NCI-H146 (cell line): ENCODE results near the gene GPALPP1.
"Not testable (repeated sequence)": the region's sequence is repeated elsewhere in the genome, so short reads cannot be mapped to it uniquely, and the experiment has no call there.

Experiments
- DNase-seq: peaks from one replicate; lab custom pipeline; 2025; lab: John Stamatoyannopoulos, UW

GPALPP1 gene, protein sequence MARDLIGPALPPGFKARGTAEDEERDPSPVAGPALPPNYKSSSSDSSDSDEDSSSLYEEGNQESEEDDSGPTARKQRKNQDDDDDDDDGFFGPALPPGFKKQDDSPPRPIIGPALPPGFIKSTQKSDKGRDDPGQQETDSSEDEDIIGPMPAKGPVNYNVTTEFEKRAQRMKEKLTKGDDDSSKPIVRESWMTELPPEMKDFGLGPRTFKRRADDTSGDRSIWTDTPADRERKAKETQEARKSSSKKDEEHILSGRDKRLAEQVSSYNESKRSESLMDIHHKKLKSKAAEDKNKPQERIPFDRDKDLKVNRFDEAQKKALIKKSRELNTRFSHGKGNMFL

GRCh38 chr13:44989071-44989889 is at the start of gene GPALPP1, which contains the start of gene NUFIP1:
GPALPP1 (plus strand) TSS chr13:44989538; CDS start chr13:44989655, 117 bp downstream.
NUFIP1 (minus strand) TSS chr13:44989471; CDS start chr13:44989436, 35 bp downstream.
- peak; percentile 90 for DNase-seq

DNA sequence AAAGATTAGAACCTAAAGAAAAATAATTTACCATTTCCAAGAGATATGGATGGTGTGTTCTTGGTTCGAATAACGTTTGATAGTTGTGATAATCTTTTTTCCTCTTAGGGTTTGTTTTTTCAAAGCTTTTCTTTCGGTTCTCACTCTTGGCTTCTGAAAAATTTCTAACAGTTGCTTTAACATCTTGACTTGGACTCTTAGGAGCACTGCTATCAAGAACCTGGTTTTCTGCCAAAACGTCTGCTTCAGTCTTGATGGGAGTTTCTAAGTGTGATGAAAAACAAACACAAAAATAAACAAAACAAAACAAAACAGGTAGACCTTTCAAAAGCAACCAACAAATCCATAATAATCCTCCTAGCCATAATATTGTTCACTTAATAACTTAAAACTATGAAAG is 45.9 kb upstream of the GPALPP1 start:
- not testable (repeated sequence) for DNase-seq

- no peak for DNase-seq
These were observed 38.2 kb upstream of the GPALPP1 start for GRCh38 chr13:44951184-44951583.

GRCh38 chr13:44952671-44953070 is 36.7 kb upstream of the GPALPP1 start:
- no peak for DNase-seq

GRCh38 chr13:44954224-44954623 is 35.1 kb upstream of the GPALPP1 start:
- DNase-seq, result no peak

DNA sequence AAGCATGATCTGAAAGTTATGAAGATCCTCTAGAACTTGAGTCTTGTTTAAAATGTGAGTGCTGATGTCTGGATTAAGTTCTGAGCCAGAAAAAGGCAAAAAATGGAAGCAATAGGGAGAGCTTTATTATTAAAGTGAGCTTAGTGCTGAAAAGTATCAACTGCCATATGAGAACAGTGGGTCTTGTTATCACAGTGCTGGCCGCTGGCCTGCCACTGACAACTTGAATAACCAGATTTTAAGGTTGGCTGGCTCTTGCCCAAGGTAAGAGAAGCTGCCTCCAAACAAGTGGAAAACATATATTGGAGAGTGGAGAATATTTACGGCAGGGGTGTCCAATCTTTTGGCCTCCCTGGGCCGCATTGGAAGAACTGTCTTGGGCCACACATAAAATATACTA is 33.9 kb upstream of the GPALPP1 start:
- DNase-seq, result no peak

DNA sequence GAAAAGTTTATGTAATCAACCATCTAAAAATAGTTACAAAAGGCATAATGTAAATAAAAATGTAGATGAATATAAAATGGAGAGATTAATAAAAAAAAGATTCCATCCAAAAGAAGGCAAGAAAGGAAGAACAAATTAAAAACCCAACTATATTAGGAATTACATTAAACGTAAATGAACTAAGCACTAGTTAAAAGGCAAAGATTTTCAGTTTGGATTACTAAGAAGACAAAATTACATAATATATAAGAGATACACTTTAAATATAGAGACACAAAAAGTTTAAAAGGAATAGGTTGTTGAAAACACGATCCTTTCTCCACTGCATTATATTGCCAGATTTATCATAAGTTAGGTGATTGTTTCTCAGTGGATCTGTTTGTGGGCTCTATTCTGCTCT is 27.3 kb upstream of the GPALPP1 start:
- DNase-seq, result no peak

- no peak for DNase-seq
These were observed 21.5 kb upstream of the GPALPP1 start for GRCh38 chr13:44967704-44968433.

DNA sequence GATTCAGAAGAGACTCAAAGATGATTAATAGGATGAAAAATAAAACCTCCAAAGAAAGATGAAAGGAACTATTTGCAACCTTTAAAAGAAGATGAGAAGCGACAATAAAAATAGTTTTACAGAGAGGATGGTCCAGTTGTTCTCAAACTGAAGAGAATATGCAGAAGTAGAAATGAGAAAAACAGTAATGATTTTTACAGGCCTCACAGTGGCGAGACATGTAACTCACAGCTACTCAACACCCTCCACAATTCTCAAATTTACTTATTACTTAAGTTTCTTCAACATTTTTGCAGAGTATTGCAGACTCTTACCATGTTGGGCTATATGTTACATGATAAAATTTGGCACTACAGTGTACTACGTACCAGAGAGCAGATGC is 20.9 kb upstream of the GPALPP1 start:
- no peak for DNase-seq

- peak; percentile 41 for DNase-seq
These were observed 19.5 kb upstream of the GPALPP1 start for GRCh38 chr13:44969551-44970484.

GRCh38 chr13:44971656-44972595 is 17.4 kb upstream of the GPALPP1 start:
- no peak for DNase-seq

- peak; percentile 15 for DNase-seq
These were observed 16.3 kb upstream of the GPALPP1 start for GRCh38 chr13:44972956-44973581.

GRCh38 chr13:44974056-44974793 is 15.1 kb upstream of the GPALPP1 start:
- no peak for DNase-seq

GRCh38 chr13:44976196-44976595 is 13.1 kb upstream of the GPALPP1 start:
- DNase-seq, result no peak

DNA sequence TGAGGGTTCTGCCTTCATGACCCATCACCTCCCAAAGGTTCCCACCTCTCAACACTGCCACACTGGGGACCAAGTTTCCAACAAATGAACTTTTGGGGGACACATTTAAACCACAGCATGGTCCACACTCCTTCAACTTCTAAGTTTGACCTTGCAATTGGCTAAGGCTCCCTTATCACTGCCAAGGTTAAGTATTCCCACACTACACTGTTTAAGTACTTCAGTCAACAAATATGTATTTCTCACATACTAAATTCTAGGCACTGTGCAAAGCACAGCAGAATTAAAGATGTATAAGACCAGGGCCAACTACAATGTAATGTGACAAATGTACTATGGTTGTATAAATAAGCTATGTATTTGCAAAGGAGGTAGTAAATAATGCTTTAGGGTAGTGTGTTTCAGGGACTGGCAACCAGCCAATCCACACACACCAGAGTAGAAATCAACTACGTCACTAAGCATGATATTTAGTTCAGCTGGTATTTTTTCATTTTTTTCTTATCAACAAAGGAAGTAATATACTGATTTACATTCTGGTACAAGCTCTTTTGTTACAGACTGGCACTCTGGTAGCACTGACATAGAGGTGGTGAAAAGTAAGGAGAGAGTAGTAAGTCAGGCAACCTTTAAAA is 12.3 kb upstream of the GPALPP1 start:
- no peak for DNase-seq

DNA sequence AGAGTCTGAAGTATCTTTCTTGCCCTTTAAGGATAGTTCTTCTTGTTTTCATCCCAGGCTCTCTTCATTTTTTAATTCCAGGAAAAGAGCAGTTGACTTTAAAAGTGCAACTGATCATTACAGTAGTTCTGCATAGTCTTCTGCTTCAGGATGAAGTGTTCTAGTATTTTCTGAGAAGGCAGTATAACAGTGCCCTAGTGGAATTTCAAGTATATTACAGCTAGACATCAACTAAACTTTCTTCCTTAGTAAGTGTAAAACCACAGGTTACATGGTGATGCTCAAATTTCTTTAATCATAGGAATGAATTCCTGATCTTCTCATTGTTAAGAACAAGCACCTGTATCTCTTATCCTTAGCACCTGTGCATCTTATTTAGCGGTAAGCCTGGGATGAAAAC is 11.0 kb upstream of the GPALPP1 start:
- no peak for DNase-seq

DNA sequence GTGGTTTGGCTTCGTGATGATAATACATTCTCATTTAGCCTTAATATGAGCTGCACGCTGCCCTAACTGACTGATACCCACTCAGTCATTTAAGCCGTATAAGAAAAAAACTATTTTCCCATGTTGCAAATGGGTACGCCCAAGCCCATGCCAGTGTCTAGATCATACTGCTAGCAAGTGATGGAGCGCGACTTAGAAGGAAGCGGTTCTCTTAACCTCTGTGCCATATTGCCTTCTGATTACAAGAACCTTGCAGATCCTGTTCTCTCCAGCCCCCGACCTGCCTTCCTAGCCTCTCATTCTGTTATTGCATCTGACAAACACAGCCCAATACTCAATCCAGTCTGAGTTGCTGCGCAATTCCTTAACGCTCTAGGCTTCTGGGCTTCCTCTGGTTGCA is 603 bp downstream of the GPALPP1 start:
- DNase-seq, result no peak

GRCh38 chr13:45003417-45003816 is 14.1 kb downstream of the GPALPP1 start:
- DNase-seq, result no peak

GRCh38 chr13:45004096-45004495 is 14.8 kb downstream of the GPALPP1 start:
- no peak for DNase-seq
